ENCODE data around the gene VPS45.

- no peak for TF ChIP-seq EZH2 (IDR thresholded peaks at IDR 0.05; ENCODE audit: low read length, unreplicated experiment)
- no peak for TF ChIP-seq CTCF (conservative IDR thresholded peaks at IDR 0.05; ENCODE audit: low read depth, low read length)
- TF ChIP-seq EZH2phosphoT487 (IDR thresholded peaks at IDR 0.05; ENCODE audit: borderline replicate concordance, low read length) = no peak
These were observed 46.3 kb upstream of the VPS45 start for GRCh38 chr1:150021191-150021694.

Measured in PC-3 (cell line).